IMR-90 (cell line): Measurements from ENCODE around the gene ADCY1. TPM values are rescaled to one million over a fixed set of nuclear protein-coding genes. Genes with fewer than 3 reads are reported as not detected.

ENCODE experiments used
- ATAC-seq: fragments of 200-7000 bp; cut with Tn5 transposase; 2 replicates; pipeline ENCODE4 v1.9.1; 2020; ENCODE audit warnings: low read depth, mild to moderate bottlenecking, moderate library complexity
- BruUV-seq: library from RNA; stranded (reverse); fragments of 400-500 nt; replicated peaks from 2 replicates; lab custom pipeline; 2021; lab: Mats Ljungman, UMichigan
- CTCF ChIA-PET: fragments of 300-600 bp; formaldehyde crosslinking; extraction: SDS; loops from one replicate; lab custom pipeline; 2021; ENCODE audit warnings: antibody characterized with exemption; lab: Yijun Ruan, JAX
- POLR2A ChIA-PET: fragments of 300-600 bp; sonication (Branson Sonifier 250); formaldehyde crosslinking; loops from one replicate; lab custom pipeline; 2022; ENCODE audit warnings: antibody characterized with exemption; ENCODE audit not compliant: unreplicated experiment; lab: Charles Lee
- DNase-seq: peaks from one replicate; pipeline ENCODE4 v3.0.0; 2013
- H2AFZ ChIP-seq: replicated peaks from 2 replicates; pipeline ENCODE3; 2013; ENCODE audit warnings: low read length, mild to moderate bottlenecking; ENCODE audit not compliant: poor library complexity
- H2AK5ac ChIP-seq: 2 replicates; pipeline ENCODE4 v1.6.1; 2013; ENCODE audit warnings: low read depth, low read length, inconsistent platforms
- H2AK9ac ChIP-seq: replicated peaks from 2 replicates; pipeline ENCODE3; 2013; ENCODE audit warnings: mild to moderate bottlenecking, low read depth, low read length, moderate library complexity; ENCODE audit not compliant: poor library complexity
- H2BK120ac ChIP-seq: 2 replicates; pipeline ENCODE4 v1.6.1; 2013; ENCODE audit warnings: low read depth, low read length, inconsistent platforms
- H2BK15ac ChIP-seq: 3 replicates; pipeline ENCODE4 v1.6.1; 2013; ENCODE audit warnings: low read depth, low read length, inconsistent platforms
- H2BK20ac ChIP-seq: 2 replicates; pipeline ENCODE4 v1.6.1; 2013; ENCODE audit warnings: low read depth, mild to moderate bottlenecking, inconsistent platforms, low read length, moderate library complexity
- H2BK5ac ChIP-seq: 2 replicates; pipeline ENCODE4 v1.6.1; 2013; ENCODE audit warnings: mild to moderate bottlenecking, low read depth, low read length, inconsistent platforms; ENCODE audit not compliant: poor library complexity, severe bottlenecking
- H3K14ac ChIP-seq: replicated peaks from 2 replicates; pipeline ENCODE4 v1.6.1; 2013; ENCODE audit warnings: low read depth, low read length, inconsistent platforms
- H3K18ac ChIP-seq: 2 replicates; pipeline ENCODE4 v1.6.1; 2013; ENCODE audit warnings: low read depth, low read length, control low read depth
- H3K23ac ChIP-seq: 2 replicates; pipeline ENCODE4 v1.6.1; 2013; ENCODE audit warnings: low read depth, low read length, inconsistent platforms
- H3K27ac ChIP-seq: 2 replicates; pipeline ENCODE4 v1.5.1; 2013; ENCODE audit warnings: mild to moderate bottlenecking, control low read depth, low read length; ENCODE audit not compliant: insufficient read depth
- H3K27me3 ChIP-seq: 2 replicates; pipeline ENCODE4 v1.6.1; 2013; ENCODE audit warnings: low read length; ENCODE audit not compliant: control insufficient read depth, insufficient read depth
- H3K36me3 ChIP-seq: 2 replicates; pipeline ENCODE4 v1.6.1; 2013; ENCODE audit warnings: low read length, mixed read lengths; ENCODE audit not compliant: control insufficient read depth, insufficient read depth
- H3K4ac ChIP-seq: 2 replicates; pipeline ENCODE4 v1.6.1; 2013; ENCODE audit warnings: low read depth, low read length, inconsistent platforms
- H3K4me1 ChIP-seq: 2 replicates; pipeline ENCODE4 v1.6.1; 2013; ENCODE audit warnings: low read length, mixed read lengths; ENCODE audit not compliant: control insufficient read depth, insufficient read depth
- H3K4me2 ChIP-seq: 2 replicates; pipeline ENCODE4 v1.6.1; 2013; ENCODE audit warnings: low read depth, mild to moderate bottlenecking, control low read depth, low read length, moderate library complexity
- H3K4me3 ChIP-seq: 2 replicates; pipeline ENCODE4 v1.5.1; 2013; ENCODE audit warnings: low read depth, mild to moderate bottlenecking, control low read depth, low read length, moderate library complexity; ENCODE audit not compliant: insufficient read depth
- H3K56ac ChIP-seq: 2 replicates; pipeline ENCODE4 v1.6.1; 2013; ENCODE audit warnings: low read length, inconsistent platforms; ENCODE audit not compliant: insufficient read depth; ENCODE audit errors: extremely low read depth
- H3K79me1 ChIP-seq, 2 experiments: 2 replicates each; pipeline ENCODE4 v1.6.1; 2013; ENCODE audit warnings: low read length in 2 of 2, inconsistent platforms in 1 of 2, low read depth in 1 of 2
- H3K9ac ChIP-seq: 2 replicates; pipeline ENCODE4 v1.6.1; 2013; ENCODE audit warnings: low read depth, low read length, control low read depth
- H3K9me1 ChIP-seq: 2 replicates; pipeline ENCODE4 v1.6.1; 2013; ENCODE audit warnings: low read length, inconsistent platforms; ENCODE audit not compliant: insufficient read depth
- H3K9me3 ChIP-seq: 2 replicates; pipeline ENCODE4 v1.6.1; 2013; ENCODE audit warnings: low read length; ENCODE audit not compliant: control insufficient read depth, insufficient read depth
- H4K20me1 ChIP-seq: 2 replicates; pipeline ENCODE4 v1.6.1; 2013; ENCODE audit warnings: low read length, inconsistent platforms; ENCODE audit not compliant: insufficient read depth
- H4K5ac ChIP-seq: 2 replicates; pipeline ENCODE4 v1.6.1; 2013; ENCODE audit warnings: mild to moderate bottlenecking, low read depth, low read length, control low read depth
- H4K8ac ChIP-seq, 2 experiments: 2 replicates each; pipeline ENCODE4 v1.6.1; 2013; ENCODE audit warnings: low read depth in 2 of 2, low read length in 2 of 2, control low read depth in 1 of 2, inconsistent platforms in 1 of 2
- H4K91ac ChIP-seq: 2 replicates; pipeline ENCODE4 v1.6.1; 2013; ENCODE audit warnings: low read depth, low read length, inconsistent platforms; ENCODE audit not compliant: insufficient read depth
- CTCF ChIP-seq: conservative IDR thresholded peaks from 2 replicates; pipeline ENCODE4 v1.5.1; 2012; ENCODE audit warnings: mild to moderate bottlenecking, low read depth, low read length, improper control_type of control experiment
- POLR2A ChIP-seq: IDR thresholded peaks from 2 replicates; pipeline ENCODE4 v1.6.1; 2012; ENCODE audit warnings: mild to moderate bottlenecking, low read depth, low read length
- RAD21 ChIP-seq: IDR thresholded peaks from 2 replicates; pipeline ENCODE4 v1.6.1; 2012; ENCODE audit warnings: low read length, improper control_type of control experiment
- WGBS, 2 experiments: methylation state at CpG; one replicate each; pipeline versions ENCODE4 v1.1.5 to v1.1.7; 2013; ENCODE audit warnings: missing lambda C conversion rate in 2 of 2; ENCODE audit not compliant: insufficient read length in 1 of 2; ENCODE audit errors: extremely low coverage in 2 of 2; 5-methylcytosine and 5-hydroxymethylcytosine counted together
- dilution Hi-C: fragments of 300-500 bp; cut with HindIII; formaldehyde crosslinking; loops from one replicate; pipeline ENCODE4 v1.14.3; 2018; ENCODE audit warnings: low sequenced_read_pairs; ENCODE audit not compliant: unreplicated experiment
- in situ Hi-C: fragments of 300-500 bp; cut with MboI; formaldehyde crosslinking; loops from 3 replicates; pipeline ENCODE4 v1.14.3; 2019; ENCODE audit warnings: low sequenced_read_pairs, inconsistent platforms, mixed read lengths
- intact Hi-C: fragments of 100-400 bp; cut with micrococcal nuclease; formaldehyde crosslinking; loops from 2 replicates; pipeline ENCODE4 v1.10.0; 2022
- polyA plus RNA-seq, 3 experiments: library from polyadenylated mRNA; depleted of rRNA; stranded (reverse); fragments of >200 nt; gene quantifications; 2 replicates each; pipeline ENCODE4 v1.2.3, GENCODE V29; 2012; ENCODE audit warnings: low replicate concordance in 1 of 3
- total RNA-seq: library from RNA; depleted of rRNA; stranded (reverse); fragments of >200 nt; gene quantifications from 2 replicates; pipeline ENCODE4 v1.2.3, GENCODE V29; 2012

The ADCY1 gene
- total and polyA plus RNA-seq, 2 of the 4 experiments (the other 2 are of a cell fraction): 0.18 to 0.24 TPM

- TF ChIP-seq RAD21: no peak
Measured at GRCh38 chr7:45689011-45689796, 115.0 kb downstream of the ADCY1 start (continued).

- dilution Hi-C loops (no loop called here), intact Hi-C loops (no loop called here), in situ Hi-C loops (no loop called here)
- CTCF ChIA-PET: no interaction called here
- H3K56ac ChIP-seq: peak overlapping the region; percentile 62
- TF ChIP-seq CTCF (no peak), POLR2A (0 out of 2 replicates have a peak, but pooled peaks have one; percentile 25)
- peak overlapping the region; percentile 94 for H2AK5ac ChIP-seq
- H3K4ac ChIP-seq: peak overlapping the region; percentile 96
- no peaks in the 10 kb centered on the region for H3K36me3 ChIP-seq
- no peaks in the 10 kb centered on the region; the same call in 1 of the 2 replicates for H3K27me3 ChIP-seq
- peak overlapping the region; percentile 92; the same call in 2 of the 3 replicates for H2BK15ac ChIP-seq
- no TSS peak for BruUV-seq
- H2BK20ac ChIP-seq: peak overlapping the region; percentile 99
- H4K20me1 ChIP-seq: no peaks in the 10 kb centered on the region
- peak overlapping the region; percentile 96 for H4K91ac ChIP-seq
- H4K5ac ChIP-seq: peak overlapping the region; percentile 87
- H3K9ac ChIP-seq: peak overlapping the region; percentile 16; the same call in 1 of the 2 replicates
- peak overlapping the region; percentile 96 to 98 for H4K8ac ChIP-seq
- H3K18ac ChIP-seq: peak overlapping the region; percentile 87
- peak overlapping the region; percentile 96 for H3K14ac ChIP-seq
- peaks cover 11% of the 10 kb centered on the region for H3K4me1 ChIP-seq
- no peak overlapping the region for H3K4me3 ChIP-seq
- no peaks in the 10 kb centered on the region for H3K9me3 ChIP-seq
- WGBS, 2 experiments: 94% methylated on average over 9 of the region's 15 CpGs; no CpG with 5 or more reads in 1 of the 2 experiments
- POLR2A ChIA-PET: interaction anchor here (0.6 to 1.1 kb wide), 2 partner anchors 8 to 655 kb away, joined by 3 to 5 read pairs; no protein-coding TSS in a partner anchor
- peaks cover 10% of the 10 kb centered on the region; the same call in 1 of the 2 replicates for H3K9me1 ChIP-seq
- peak overlapping the region; percentile 90 for H2BK5ac ChIP-seq
- H2BK120ac ChIP-seq: peak overlapping the region; percentile 99
- peak overlapping the region; percentile 92; the same call in 1 of the 2 replicates for H3K23ac ChIP-seq
- no peak for DNase-seq
- no peak overlapping the region for H3K4me2 ChIP-seq
- peak overlapping the region; percentile 91 for H2AFZ ChIP-seq
- H3K79me1 ChIP-seq: no peaks in the 10 kb centered on the region
- peak overlapping the region; percentile 66 for H3K27ac ChIP-seq
- H2AK9ac ChIP-seq: peak overlapping the region; percentile 87
- peak; percentile 19 for ATAC-seq
Measured at GRCh38 chr7:45689797-45690761, 115.9 kb downstream of the ADCY1 start.
